Endothelial cell (in vitro differentiated cells): ENCODE data around the gene CSTB. TPM values are rescaled to one million over a fixed set of nuclear protein-coding genes. Genes with fewer than 3 reads are reported as not detected.
A peak's percentile ranks its signal among the peaks of the same experiment; 100 is the strongest.

Source experiments
- DNase-seq: peaks from one replicate; pipeline ENCODE4 v3.0.0; 2021; ENCODE audit warnings: low spot score
- H3K27ac Mint-ChIP-seq: one replicate; pipeline ENCODE4 v1.8.0; 2021; ENCODE audit warnings: mixed read lengths, inconsistent platforms; ENCODE audit not compliant: unreplicated experiment
- H3K27me3 Mint-ChIP-seq: one replicate; pipeline ENCODE4 v1.8.0; 2021; ENCODE audit warnings: mild to moderate bottlenecking, moderate library complexity, mixed read lengths, inconsistent platforms; ENCODE audit not compliant: unreplicated experiment
- H3K36me3 Mint-ChIP-seq: one replicate; pipeline ENCODE4 v1.8.0; 2021; ENCODE audit warnings: mild to moderate bottlenecking, low read depth, mixed read lengths, inconsistent platforms; ENCODE audit not compliant: unreplicated experiment
- H3K4me1 Mint-ChIP-seq: one replicate; pipeline ENCODE4 v1.8.0; 2021; ENCODE audit warnings: mild to moderate bottlenecking, mixed read lengths, inconsistent platforms; ENCODE audit not compliant: unreplicated experiment
- H3K4me3 Mint-ChIP-seq: one replicate; pipeline ENCODE4 v1.8.0; 2021; ENCODE audit warnings: mild to moderate bottlenecking, mixed read lengths, inconsistent platforms; ENCODE audit not compliant: unreplicated experiment
- H3K9me3 Mint-ChIP-seq: one replicate; pipeline ENCODE4 v1.8.0; 2021; ENCODE audit warnings: mixed read lengths, inconsistent platforms; ENCODE audit not compliant: unreplicated experiment
- total RNA-seq: library from RNA; stranded (reverse); fragmentation: NEBNext Ultra II Directional; extraction: Animal tissue kit (Norgen Biotek cat#: 25700); gene quantifications from one replicate; pipeline ENCODE4 v1.2.1, GENCODE V29; 2021; ENCODE audit not compliant: unreplicated experiment
- TF ChIP-seq, protein P1 (sequence below): fragments of 200-600 bp; sonication (generic); IDR thresholded peaks from one replicate; pipeline ENCODE4 v1.5.0; 2021; ENCODE audit warnings: antibody characterized with exemption; ENCODE audit not compliant: unreplicated experiment

CSTB gene
- total RNA-seq, 1 donor from 2014 or later = 66.5 TPM

DNA sequence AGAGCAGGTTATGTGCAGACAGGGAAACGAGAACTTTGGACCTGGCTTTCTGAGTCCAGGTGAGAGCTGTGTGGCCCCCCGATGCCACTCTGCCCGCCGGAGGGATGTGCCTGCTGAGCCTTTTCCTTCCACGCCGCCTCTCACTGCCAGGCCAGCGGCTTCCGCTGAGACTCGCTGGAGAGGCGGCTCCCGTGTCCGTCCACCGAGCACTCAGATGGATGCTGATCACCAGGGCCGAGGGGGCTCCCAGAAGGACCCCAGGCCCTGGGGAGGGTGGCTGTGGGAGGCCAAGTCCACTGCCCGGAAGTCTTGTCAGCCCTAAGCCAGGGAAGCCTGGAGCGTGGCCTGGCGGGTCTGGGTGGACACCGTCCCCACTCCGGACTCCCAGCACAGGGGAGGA lies 16.5 kb downstream of the CSTB start:
- Mint-ChIP-seq H3K4me1 (no peaks in the 10 kb centered on the region), H3K36me3 (peaks cover 16% of the 10 kb centered on the region), H3K9me3 (no peaks in the 10 kb centered on the region), H3K4me3 (no peak overlapping the region), H3K27me3 (peaks cover 7% of the 10 kb centered on the region), H3K27ac (no peak overlapping the region)
- TF ChIP-seq, protein P1, sequence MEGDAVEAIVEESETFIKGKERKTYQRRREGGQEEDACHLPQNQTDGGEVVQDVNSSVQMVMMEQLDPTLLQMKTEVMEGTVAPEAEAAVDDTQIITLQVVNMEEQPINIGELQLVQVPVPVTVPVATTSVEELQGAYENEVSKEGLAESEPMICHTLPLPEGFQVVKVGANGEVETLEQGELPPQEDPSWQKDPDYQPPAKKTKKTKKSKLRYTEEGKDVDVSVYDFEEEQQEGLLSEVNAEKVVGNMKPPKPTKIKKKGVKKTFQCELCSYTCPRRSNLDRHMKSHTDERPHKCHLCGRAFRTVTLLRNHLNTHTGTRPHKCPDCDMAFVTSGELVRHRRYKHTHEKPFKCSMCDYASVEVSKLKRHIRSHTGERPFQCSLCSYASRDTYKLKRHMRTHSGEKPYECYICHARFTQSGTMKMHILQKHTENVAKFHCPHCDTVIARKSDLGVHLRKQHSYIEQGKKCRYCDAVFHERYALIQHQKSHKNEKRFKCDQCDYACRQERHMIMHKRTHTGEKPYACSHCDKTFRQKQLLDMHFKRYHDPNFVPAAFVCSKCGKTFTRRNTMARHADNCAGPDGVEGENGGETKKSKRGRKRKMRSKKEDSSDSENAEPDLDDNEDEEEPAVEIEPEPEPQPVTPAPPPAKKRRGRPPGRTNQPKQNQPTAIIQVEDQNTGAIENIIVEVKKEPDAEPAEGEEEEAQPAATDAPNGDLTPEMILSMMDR = no peak
- no peak for DNase-seq

DNA sequence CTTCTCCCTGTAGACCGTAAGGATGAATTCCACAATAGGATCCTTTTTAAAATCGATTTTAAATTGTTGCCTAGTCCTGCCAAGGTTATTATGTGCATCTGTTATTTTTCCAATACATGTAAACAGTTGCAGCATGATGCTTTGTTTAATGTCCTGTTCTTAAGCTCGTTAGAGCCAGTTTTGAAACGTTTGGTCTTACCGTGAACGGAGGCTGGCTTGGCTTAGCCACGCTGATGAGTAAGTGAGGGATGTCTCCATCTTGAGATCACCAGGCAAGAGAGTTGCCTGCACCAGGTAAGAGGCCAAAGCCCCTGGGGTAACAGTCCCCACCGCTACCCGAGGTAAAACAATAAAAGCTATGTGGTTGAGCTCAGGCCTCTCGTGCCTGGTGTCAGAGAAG lies 17.3 kb downstream of the CSTB start:
- no peak overlapping the region for H3K27ac Mint-ChIP-seq
- TF ChIP-seq, protein P1 = no peak
- no peaks in the 10 kb centered on the region for H3K9me3 Mint-ChIP-seq
- H3K36me3 Mint-ChIP-seq = peaks cover 21% of the 10 kb centered on the region
- no peak overlapping the region for H3K4me3 Mint-ChIP-seq
- DNase-seq = no peak
- peaks cover 6% of the 10 kb centered on the region for H3K27me3 Mint-ChIP-seq
- H3K4me1 Mint-ChIP-seq = no peaks in the 10 kb centered on the region

DNA sequence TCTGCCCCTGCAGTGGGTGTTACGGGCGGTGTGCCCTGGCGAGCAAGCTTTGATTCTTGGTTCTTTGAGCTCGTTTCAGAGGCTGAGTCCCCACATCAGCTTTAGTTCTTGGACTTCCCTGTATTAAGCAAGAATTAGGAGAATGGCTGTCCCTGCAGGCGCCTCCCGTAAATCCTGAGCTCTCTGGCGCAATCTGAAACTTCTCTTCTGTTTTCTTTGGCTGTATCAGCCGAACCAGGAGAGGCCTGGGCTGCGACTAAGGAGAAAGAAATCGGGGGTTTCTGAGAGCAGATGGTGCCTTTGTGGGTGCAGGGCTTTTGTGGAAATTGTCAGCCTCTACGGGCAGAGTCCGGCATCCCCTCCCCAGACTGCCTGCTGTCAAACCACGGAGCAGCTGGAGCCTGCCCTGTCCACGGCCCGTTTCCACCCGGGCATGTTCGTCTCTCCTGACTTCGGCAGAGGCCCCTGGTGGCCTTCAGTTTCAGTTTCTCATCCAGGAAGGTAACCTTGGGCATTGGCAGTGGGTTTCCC lies 17.9 kb downstream of the CSTB start:
- no peak overlapping the region for H3K4me3 Mint-ChIP-seq
- H3K27ac Mint-ChIP-seq = no peak overlapping the region
- TF ChIP-seq, protein P1 = no peak
- H3K36me3 Mint-ChIP-seq = peaks cover 22% of the 10 kb centered on the region
- peaks cover 5% of the 10 kb centered on the region for H3K27me3 Mint-ChIP-seq
- H3K9me3 Mint-ChIP-seq = no peaks in the 10 kb centered on the region
- no peaks in the 10 kb centered on the region for H3K4me1 Mint-ChIP-seq
- no peak for DNase-seq

DNA sequence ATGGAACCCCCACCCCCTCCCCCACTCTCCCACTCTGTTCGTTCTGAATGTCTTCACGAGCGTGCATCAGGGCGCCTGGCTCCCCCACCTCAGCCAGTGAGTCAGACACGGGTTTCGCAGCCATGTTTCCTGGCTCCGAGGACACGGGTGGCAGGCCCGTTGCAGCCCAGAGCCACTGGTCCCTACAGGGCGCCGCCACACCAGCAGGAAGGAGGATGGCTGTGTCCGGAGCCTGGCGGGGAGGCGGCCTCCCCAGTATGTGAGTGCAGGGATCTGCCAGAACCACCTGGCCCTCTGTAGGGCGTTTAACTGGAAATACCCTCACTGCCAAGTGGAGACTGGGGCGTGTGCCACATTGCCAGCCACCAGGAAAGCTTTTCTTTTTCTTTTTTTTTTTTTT lies 18.5 kb downstream of the CSTB start:
- TF ChIP-seq, protein P1 = no peak
- no peaks in the 10 kb centered on the region for H3K4me1 Mint-ChIP-seq
- no peaks in the 10 kb centered on the region for H3K9me3 Mint-ChIP-seq
- no peak overlapping the region for H3K4me3 Mint-ChIP-seq
- peaks cover 9% of the 10 kb centered on the region for H3K27me3 Mint-ChIP-seq
- H3K27ac Mint-ChIP-seq = no peak overlapping the region
- H3K36me3 Mint-ChIP-seq = peaks cover 27% of the 10 kb centered on the region
- DNase-seq = no peak

DNA sequence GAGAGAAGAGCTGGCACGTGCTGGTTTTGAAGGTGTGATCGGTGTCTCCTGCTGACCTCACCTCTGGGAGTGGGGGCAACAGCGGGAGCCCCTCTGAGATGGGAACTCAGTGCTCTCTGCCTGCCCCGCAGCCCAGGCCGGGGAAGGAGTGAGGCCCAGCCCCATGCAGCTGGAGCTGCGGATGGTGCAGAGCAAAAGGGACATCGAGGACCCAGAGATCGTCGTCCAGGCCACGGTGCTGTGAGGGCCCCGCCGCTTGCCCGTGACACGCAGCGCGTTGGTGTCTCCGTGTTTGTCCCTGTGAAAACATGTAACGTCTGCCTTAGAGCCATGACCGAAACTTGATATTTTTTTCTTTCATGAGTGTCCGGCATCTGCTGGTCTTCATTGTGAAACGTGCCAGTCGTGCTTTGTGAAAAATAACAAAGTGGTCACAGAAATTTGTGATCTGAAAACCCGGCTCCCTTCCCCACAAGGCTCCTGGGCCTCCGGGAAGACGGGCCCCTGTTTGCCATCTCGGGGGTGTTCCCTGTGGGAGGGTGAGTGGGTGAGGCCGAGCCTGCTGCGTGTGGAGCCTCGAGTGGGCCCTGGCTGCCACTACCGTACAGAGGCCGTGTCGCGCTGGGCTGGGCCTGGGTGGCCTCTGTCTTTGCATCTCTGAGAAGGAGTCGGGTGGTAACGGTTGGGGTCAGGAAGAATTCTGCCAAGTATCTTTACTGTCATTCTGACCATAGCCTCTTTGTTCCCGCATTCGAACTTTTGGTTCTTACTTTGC lies 20.1 kb downstream of the CSTB start:
- Mint-ChIP-seq H3K4me3 (peak overlapping the region; percentile 49), H3K9me3 (no peaks in the 10 kb centered on the region), H3K27me3 (peaks cover 9% of the 10 kb centered on the region), H3K27ac (no peak overlapping the region), H3K4me1 (no peaks in the 10 kb centered on the region), H3K36me3 (peaks cover 27% of the 10 kb centered on the region)
- DNase-seq = no peak
- TF ChIP-seq, protein P1 = no peak
